NCI-H128 (cell line): ENCODE data around the gene PLPPR1.
"Not testable (repeated sequence)": the region's sequence is repeated elsewhere in the genome, so short reads cannot be mapped to it uniquely, and the experiment has no call there.

Source experiments
- DNase-seq: peaks from one replicate; lab custom pipeline; 2025; ENCODE audit not compliant: unreplicated experiment; lab: John Stamatoyannopoulos, UW

PLPPR1 gene

DNA sequence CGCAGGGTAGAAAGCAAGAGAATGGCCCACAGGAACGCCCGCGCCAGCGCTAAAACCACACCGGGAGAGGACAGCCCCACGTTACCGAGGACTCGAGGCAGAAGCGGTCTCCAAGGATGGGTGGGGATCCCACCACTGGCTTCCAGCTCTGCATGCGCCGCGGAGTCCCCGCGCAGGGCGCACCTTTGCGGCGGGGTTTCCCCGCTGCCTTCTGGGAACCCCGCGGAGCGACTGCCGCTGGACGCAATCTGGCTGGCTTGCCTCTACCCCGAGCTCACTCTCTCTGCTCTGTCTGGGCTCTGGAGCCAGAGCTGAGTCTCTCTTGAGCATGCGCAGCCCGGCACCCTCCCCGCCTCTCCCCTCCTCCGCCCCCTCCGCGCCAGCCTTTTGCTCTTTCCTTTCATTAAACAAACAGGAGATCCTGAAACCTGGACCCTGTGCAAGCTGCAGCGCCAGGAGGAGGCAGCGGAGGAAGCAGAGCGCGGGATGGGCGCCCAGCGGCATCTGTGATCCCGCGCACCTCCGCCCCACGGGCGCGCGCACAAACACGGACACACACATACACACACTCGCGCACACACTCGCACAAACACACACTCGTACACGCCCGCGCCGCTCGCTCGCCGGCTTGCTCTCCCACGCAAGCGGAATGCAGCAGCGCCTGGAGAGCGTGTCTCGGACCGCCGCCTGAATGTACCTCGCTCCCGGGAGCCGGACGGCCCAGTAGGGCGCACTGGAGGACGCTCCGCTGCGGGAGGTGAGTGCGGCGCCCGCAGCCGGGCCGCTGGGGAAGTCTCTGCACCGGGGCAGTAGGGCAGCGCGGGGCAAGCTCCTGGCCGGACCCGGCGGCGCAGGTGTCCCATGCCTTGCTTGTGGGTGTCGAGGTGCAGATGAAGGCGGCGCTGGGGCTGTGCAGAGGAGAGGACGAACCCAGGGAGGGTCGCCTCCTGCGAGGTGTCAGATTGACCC, at the start of gene PLPPR1:
Gene PLPPR1 (plus strand): TSS at position 382 of the 969 bp plus-strand sequence.
- DNase-seq, result peak; percentile 60

DNA sequence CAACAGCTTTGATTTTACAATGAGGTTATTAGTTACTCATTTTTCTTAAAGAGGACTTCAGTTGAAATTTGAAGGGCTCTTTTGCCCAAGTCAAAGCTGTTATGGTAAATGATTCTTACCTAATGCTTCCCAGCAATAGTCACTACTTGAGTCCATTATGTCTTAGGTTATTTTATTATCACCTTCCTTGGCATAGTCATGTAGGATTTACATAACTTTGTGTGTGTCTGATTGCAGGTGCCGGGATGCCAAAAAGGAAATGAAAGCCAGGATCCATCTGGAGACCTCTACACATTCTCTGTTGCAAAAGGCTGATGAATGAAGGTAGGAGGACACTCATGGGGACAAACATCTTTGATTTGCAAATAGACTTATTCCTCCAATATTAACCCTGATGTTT, 38.8 kb upstream of the PLPPR1 start:
- DNase-seq, result no peak

DNA sequence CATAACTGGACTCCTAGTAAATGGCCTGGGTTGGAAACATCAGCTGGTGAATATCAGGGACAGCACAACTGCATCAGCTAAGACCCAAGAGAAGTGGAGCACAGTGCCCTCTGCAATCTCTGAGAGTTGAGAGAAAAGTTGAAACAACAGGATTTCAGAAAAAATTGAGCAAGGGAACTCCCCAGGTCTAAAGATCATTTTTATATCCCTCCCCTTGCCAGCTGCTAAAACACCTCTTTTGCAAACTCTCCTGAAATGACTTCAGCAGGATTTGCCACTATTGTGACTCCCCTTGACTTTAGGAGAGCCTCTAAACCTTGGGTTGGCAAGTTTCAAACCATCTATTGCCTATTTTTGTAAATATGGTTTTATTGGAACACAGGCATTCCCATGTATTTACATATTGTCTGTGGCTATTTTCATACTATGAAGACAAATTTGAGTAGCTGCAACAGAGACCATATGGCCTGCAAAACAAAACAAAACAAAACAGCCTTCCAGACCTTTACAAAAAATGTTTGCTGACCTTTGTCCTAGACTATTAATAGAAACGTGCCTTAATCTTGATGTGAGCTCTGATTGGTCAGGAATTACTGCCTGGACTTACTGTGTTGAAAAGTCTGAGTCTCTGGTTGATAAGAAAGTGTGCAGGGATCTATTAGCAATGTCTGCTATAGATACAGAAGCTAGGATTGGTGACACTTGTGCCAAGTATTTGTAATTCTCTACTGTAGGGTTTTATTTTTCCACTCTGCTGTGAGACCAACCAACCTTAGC, 37.7 kb upstream of the PLPPR1 start:
- DNase-seq, result no peak

DNA sequence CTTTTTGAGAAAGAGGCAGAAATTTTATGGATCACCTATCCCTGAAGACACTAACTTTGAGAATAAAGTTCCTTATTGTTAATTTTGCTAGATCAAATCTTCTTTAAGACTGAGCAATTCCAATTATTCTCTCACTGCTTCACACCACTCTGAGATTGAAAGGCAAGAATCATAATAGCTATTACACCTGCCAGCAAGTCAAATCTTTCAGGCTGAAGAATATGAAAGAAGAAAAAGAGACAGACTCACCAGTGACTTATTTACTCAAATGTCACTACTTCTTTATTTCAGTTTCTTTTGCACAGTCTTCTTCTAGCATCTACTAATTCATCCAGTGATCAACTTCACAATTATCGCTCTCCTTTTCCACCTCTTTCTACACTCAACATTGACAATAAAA, 35.9 kb upstream of the PLPPR1 start:
- DNase-seq, result no peak

DNA sequence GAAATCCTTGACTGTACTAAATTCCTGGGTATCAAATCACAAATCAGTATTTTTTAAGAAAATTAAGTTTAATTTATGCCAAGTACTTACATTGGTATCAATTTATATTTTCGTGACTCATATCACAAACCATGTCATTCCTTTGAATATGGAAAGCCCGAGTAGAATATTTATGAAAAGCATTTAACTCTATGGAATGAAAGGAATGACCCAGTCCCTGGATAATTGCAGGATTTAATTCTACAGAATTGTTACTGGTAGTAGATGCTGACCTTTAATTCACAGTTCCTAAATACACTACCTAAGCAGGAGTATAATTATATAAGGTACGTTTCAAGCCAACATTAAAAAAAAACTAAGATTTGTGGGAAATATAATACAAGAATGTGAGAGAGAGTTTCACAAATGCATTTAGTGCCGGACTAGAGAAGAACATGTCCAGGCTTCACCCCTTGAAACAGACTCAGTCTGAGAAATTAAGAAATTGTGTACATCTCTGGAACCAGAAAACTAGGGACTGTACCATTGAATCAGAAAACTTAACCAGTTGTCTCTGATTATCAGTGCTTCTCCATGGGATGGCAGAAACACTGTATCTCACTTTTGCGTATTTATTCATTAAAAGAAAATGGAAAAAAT, 28.5 kb upstream of the PLPPR1 start:
- no peak for DNase-seq

DNA sequence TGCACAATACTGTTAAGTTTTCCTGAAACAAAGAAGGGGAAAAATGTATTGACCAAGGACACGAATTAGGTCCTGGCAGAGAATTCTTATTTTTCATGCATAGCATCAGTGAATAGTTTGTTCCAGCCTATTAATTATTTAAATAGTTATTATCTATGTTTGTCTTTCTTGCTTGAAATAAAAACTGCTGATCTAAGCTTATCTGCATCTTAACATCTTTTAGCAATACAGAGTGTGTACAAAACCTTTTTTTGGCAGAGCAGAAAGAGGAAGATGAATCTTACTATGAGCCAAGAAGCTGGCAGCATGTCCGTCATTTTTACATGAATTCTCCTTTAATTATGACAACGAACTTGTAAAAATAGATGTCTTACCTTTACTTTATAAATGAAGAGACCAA, 23.3 kb upstream of the PLPPR1 start:
- no peak for DNase-seq

DNA sequence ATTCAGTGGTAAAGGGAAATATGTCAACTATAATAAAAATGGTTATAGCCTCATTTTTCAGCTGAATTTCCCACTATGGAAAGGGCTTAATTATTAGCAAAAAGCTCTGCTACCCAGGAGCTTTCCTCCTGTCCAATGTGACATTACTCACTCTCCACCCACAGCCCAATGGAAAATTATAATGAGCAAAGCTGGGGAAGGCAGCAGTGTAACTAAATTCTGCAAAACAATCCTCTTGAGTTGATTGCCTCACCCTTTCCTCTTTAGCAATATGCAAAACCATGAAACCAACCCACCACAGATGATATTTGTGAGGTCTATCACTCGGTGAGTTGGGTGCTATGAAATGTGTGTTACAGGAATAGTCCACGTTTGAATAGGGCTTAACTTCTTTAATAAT, 14.0 kb upstream of the PLPPR1 start:
- DNase-seq, result no peak

DNA sequence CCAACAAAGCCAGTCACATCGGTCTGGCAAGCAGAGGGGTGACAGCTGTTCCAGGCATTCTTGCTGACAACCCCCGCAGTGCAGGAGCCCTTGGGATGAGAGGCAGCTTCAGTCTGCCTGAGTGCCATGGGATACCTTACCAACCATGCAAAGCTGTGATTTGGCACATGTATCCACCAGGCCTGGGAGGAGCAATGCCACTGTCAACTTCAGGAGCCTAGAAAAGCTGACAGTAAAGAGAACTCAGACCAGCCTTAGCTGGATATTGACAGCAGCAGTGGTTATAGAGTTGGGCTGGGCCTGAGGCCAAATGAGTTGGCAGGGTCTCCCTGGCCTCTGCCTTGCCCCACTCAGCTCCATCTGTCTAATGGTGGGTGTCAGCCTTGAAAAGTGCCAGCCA, 10.1 kb upstream of the PLPPR1 start:
- no peak for DNase-seq

DNA sequence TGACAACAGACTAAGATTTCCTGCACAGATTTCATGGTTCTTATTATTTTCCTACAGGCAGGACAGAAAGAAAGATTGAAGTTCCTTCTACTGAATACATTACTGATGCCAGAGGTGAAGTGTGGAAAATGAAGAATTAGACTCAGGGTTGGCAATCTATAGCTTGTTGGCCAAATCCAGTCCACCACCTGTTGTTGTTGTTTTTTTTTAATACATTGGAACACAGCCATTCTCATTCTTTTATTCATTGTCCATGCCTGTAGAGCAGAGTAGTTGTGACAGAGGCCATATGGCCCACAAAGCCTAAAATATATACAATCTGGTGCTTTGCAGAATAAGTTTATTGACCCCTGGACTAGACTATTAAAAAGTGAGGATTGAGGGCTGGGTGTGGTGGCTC, 5.8 kb upstream of the PLPPR1 start:
- DNase-seq, result no peak

DNA sequence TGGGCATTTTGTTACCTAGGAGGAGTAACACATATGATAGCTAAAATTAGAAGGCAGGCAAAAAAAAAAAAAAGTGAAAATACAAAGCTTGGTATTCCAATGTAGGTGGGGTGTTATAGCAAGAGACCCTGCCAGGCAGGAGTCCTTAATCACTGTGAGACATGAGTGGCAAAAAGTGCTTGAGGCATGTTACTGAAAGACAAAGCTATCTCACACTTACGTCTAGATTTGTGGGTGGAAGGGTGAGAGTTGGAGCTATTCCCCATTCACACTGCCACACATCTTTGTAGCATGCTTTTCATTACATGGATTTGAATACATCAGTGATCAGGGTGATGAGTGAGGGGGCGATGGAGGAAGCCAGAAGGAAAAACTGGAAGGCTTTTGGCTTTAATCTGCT, 2.6 kb upstream of the PLPPR1 start:
- DNase-seq, result no peak

DNA sequence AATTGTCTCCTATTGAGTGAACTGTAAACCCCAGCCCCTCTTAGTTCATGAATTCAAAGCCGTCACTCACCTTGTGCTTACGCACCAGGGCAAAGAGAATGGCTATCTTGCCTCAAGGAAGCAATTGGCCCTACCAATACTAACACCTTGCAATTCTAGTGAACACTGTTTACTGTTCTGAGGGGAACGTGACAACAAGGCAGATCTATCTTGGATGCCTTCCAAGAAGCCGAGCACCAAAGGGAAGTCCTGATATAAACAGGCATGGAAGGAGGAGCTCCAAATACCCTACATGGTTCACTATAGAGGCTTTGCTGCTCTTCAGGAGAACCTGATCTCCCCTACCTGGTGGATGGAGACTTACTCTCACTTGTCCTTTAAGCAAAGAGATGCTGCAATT, 1.7 kb upstream of the PLPPR1 start:
- peak; percentile 28 for DNase-seq

DNA sequence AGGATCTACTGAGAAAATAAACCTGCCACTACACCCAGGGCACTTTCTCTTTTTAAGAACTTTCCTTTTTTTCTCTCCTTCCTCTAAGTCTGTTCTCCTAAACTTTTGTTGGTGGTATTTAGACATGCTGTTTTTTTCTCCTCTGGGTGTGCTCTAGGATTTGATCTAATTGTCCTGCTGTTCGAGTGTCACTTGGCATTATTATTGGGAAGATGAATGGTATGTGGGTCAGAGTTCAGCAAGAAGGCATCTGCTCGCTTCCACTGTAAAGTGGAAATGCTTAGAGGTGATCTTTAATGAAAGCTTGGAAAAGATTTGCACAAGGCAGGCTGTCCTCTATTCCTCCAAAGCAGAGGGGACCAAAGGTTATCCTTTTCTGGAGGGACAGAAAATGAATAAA, 1.3 kb upstream of the PLPPR1 start:
- DNase-seq, result no peak

DNA sequence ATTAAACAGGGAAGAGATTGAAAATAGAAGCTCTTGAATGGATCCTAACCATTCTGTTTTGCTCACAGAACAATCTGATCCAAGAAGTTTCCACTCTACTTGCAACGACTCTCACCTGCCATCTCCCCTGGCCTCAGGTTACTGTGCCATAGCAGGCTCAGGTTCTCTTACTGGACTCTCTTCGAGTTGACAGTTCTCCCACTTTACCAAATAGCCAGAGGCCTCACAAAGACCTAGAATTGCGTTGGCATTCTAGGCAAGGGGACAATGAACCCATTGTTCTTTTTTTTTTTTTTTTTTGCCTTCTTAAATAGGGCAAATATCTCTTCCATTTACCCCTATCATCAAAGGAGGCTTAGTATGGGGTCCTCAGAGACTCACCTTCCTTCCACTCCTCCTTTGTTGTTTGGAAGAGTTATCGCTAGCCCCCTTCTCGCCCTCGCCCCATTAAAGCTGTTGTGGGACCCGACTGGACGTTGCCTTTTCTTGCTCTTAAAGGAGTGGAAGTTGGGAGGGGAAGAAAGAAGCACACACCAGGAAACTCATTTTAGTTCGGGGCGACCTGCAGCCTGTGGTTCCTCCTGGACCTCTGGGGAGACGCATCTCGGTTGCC, 688 bp upstream of the PLPPR1 start:
- DNase-seq, result no peak

DNA sequence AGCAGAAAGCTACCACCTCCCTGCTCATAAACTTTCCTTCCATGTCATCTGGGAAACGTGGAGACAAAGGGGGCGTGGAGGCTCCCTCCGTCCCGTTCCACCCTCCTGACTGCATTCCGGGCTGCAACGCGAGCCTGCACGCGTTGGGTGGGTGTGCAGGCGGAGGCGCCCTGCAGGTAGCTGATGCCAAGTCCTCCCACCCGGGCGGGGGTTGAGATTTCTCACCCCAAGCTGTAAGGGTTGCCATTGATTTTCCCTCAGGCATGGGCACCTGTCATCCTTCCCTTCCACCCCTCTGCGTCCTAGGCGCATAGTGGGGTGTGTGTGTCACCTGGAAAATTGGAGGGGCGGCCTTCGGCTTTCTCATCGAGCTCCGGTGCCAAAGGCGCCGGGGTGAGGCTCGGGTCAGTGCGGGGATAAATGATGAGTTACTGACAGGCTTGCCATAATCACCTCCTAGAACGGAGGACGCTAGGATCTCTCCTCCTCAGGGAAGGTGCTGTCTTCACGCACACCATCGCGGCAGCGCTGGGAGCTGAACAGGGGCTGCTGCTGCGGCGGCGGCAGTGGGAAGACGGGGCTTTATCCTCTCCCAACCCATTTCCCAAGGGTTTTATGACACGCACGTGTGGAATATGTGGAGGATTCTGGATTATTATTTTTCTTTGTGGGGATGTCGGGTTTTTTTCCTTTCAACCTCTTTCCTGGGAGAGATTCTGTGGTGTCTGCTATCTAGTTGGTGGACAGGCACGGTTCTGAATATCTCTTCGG, 973 bp downstream of the PLPPR1 start:
- no peak for DNase-seq

DNA sequence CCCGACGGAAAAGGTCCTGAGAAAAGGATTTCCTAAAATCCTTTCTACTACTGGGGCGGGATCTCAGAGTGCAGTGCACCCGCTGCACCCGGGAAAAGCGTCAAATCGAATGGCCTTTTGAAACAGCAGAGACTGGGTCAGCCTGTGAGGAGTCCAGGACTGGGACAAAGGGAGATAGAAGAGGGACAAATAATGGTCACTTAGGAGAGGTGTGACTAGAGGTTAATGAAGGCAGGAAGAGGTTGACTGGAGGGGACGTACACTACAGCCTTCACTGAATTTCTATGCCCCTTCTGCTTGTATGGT, 1.5 kb downstream of the PLPPR1 start:
- no peak for DNase-seq

DNA sequence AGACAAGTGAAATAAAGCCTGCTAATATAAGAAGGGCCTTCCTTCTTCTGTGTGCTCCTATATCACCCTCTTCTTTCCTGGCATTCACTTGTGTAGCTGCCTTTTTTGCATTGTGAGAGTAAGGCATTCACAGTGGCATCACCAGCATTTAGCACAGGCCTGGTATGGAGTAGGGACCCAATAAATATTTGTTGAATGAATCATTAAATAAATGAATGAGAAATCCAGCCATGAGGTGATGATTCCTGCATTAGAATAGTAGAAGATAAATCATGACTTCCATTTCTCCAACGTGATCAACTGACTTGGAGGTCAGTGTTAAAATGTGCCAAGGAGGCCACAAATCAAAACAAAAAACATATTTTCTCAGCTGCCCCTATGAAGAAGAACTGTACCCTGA, 3.9 kb downstream of the PLPPR1 start:
- no peak for DNase-seq

DNA sequence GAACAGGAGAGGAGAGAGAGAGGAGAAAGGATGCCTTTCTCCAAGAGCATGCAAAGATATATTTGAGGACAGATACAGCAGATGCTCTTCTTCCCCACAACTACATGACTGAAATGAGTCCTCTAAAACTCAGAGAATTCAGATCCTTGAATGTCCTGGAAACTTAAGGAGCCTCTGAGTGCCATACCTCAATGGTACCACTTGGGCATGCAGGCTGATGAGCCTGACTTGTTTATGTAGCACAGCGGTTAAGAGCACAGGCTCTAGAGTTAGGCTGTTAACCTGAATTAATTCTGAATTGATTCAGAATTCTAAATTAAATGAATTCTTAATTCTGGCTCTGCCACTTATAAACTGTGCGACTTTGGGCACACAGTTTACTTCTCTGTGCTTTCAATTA, 5.7 kb downstream of the PLPPR1 start:
- no peak for DNase-seq

DNA sequence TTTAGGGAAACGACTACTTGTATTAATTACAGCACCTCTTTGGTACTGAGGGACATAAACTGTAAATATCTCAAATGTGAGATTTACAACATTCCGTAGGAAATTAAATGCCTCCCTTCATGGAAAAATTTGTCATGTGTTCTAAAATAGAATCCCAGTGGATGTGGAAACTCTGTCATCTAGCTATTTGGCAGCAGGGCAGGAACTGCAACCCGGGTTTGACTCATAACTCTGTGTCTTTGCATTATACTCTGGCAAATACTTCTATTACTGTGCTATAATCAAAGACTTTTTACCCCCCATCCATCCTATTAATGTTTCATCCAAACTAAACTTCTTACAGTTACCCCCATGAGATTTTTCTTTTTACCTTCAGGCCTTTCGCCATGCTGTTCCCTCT, 6.6 kb downstream of the PLPPR1 start:
- DNase-seq, result no peak

DNA sequence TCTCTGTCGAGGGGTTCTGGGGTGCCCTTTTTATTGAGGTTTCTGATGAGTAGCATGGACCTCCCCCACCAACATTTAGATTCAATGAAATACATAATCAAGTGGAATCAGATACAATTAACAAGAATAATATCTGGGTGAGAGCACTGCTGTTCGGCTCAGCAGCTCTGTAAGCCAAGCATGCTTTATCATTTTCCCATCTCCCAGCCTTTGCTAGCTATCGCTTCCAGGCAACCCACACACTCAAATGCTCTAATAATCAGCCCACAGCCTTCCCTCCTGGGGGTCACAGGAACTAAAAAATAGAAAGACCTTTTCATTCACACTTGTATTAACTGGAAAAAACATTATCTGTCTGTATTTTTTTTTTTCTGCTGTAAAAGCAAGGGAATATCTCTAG, 8.9 kb downstream of the PLPPR1 start:
- DNase-seq, result no peak

DNA sequence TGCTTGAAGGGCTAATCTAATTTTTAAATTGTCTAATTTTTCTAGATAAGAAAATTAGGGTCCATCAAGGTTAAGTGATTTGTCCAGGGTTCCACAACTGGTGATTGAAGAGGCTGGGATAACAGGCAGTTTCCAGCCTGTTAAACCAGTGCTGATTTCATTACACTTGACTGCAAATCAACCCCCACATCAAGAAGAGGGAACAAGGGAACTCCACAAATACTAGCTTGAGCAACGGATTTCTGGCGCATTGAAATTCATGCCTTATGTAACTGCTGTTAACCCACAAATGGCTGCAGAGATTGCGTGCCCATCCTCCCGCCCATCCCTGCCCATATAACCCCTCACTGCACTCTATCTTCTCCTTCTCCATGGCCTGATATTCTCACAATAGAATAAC, 10.0 kb downstream of the PLPPR1 start:
- DNase-seq, result no peak

DNA sequence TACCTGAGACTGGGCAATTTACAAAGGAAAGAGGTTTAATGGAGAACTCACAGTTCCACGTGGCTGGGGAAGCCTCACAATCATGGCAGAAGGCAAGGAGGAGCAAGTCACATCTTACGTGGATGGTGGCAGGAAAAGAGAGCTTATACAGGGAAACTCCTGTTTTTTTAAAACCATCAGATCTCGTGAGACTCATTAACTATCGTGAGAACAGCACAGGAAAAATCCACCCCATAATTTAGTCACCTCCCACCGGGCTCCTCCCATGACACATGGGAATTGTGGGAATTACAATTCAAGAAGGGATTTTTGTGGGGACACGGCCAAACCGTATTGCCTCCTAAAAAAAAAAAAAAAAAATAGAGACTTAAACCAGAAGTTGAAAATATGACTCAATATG, 11.1 kb downstream of the PLPPR1 start:
- not testable (repeated sequence) for DNase-seq
